Lower lobe of right lung (tissue), 2 donors: Measurements from ENCODE around the gene TTC7B. TPM values are rescaled to one million over a fixed set of nuclear protein-coding genes. Genes with fewer than 3 reads are reported as not detected.

ENCODE experiments used
- ATAC-seq, 2 donors: fragments of 200-7000 bp; cut with Tn5 transposase; one replicate each; pipeline ENCODE4 v1.9.1; 2020 to 2022; ENCODE audit warnings: mild to moderate bottlenecking in 2 of 2, moderate library complexity in 2 of 2
- DNase-seq: peaks from one replicate; pipeline ENCODE4 v3.0.0-alpha.2; 2020
- H3K27ac ChIP-seq: fragments of 200-600 bp; one replicate; pipeline ENCODE4 v1.8.0; 2022
- H3K27me3 ChIP-seq: fragments of 200-600 bp; one replicate; pipeline ENCODE4 v1.8.0; 2022; ENCODE audit warnings: low read depth
- H3K36me3 ChIP-seq: fragments of 200-600 bp; one replicate; pipeline ENCODE4 v1.8.0; 2022; ENCODE audit warnings: mild to moderate bottlenecking
- H3K4me1 ChIP-seq: fragments of 200-600 bp; one replicate; pipeline ENCODE4 v1.8.0; 2022
- H3K4me3 ChIP-seq: fragments of 200-600 bp; one replicate; pipeline ENCODE4 v1.8.0; 2022; ENCODE audit warnings: mild to moderate bottlenecking
- H3K9me3 ChIP-seq: fragments of 200-600 bp; one replicate; pipeline ENCODE4 v1.8.0; 2022
- CTCF ChIP-seq: fragments of 200-600 bp; IDR thresholded peaks from one replicate; pipeline ENCODE4 v1.8.0; 2022; ENCODE audit warnings: antibody characterized with exemption, mild to moderate bottlenecking
- intact Hi-C: fragments of 100-400 bp; cut with DNase I; formaldehyde crosslinking; loops from one replicate; pipeline ENCODE4 v1.11.0; 2022
- total RNA-seq: library from RNA; stranded (reverse); fragmentation: NEBNext Ultra II Directional; extraction: Animal tissue kit (Norgen Biotek cat#: 25700); gene quantifications from one replicate; pipeline ENCODE4 v1.2.1, GENCODE V29; 2021
- donor health status: DM: no; HTN: yes; CAD: no; lungs with severe emphysema.

TTC7B gene
- total RNA-seq, 1 donor from 2014 or later, result 54.1 TPM

- intact Hi-C loops, result no loop called here
- H3K9me3 ChIP-seq, result no peaks in the 10 kb centered on the region
- no peaks in the 10 kb centered on the region for H3K36me3 ChIP-seq
- H3K4me3 ChIP-seq, result no peak overlapping the region
- no peak for ATAC-seq
- DNase-seq, result no peak
- no peak for TF ChIP-seq CTCF
- H3K27ac ChIP-seq, result no peak overlapping the region
- no peaks in the 10 kb centered on the region for H3K27me3 ChIP-seq
- H3K4me1 ChIP-seq, result peaks cover 21% of the 10 kb centered on the region
Measured at GRCh38 chr14:90509403-90509802, 306.8 kb downstream of the TTC7B start.

- Histone ChIP-seq H3K4me3 (no peak overlapping the region), H3K27me3 (no peaks in the 10 kb centered on the region), H3K9me3 (no peaks in the 10 kb centered on the region), H3K27ac (no peak overlapping the region), H3K36me3 (no peaks in the 10 kb centered on the region), H3K4me1 (peaks cover 17% of the 10 kb centered on the region)
- no peak for TF ChIP-seq CTCF
- intact Hi-C loops, result no loop called here
- DNase-seq (no peak), ATAC-seq (no peak)
Measured at GRCh38 chr14:90508536-90509254, 307.5 kb downstream of the TTC7B start.

- intact Hi-C loops, result no loop called here
- Histone ChIP-seq H3K27ac (no peak overlapping the region), H3K36me3 (no peaks in the 10 kb centered on the region), H3K4me1 (peaks cover 10% of the 10 kb centered on the region), H3K9me3 (no peaks in the 10 kb centered on the region), H3K4me3 (no peak overlapping the region), H3K27me3 (no peaks in the 10 kb centered on the region)
- no peak for TF ChIP-seq CTCF
- no peak for DNase-seq
- no peak for ATAC-seq
Measured at GRCh38 chr14:90508036-90508435, 308.2 kb downstream of the TTC7B start.

GRCh38 chr14:90507428-90507827 is 308.8 kb downstream of the TTC7B start:
- H3K36me3 ChIP-seq, result no peaks in the 10 kb centered on the region
- DNase-seq, result no peak
- no peaks in the 10 kb centered on the region for H3K27me3 ChIP-seq
- intact Hi-C loops, result no loop called here
- no peak for TF ChIP-seq CTCF
- no peak overlapping the region for H3K27ac ChIP-seq
- H3K4me3 ChIP-seq, result no peak overlapping the region
- H3K4me1 ChIP-seq, result peaks cover 4% of the 10 kb centered on the region
- H3K9me3 ChIP-seq, result no peaks in the 10 kb centered on the region
- no peak for ATAC-seq

GRCh38 chr14:90506748-90507147 is 309.5 kb downstream of the TTC7B start:
- Histone ChIP-seq H3K4me1 (no peaks in the 10 kb centered on the region), H3K27ac (no peak overlapping the region), H3K9me3 (no peaks in the 10 kb centered on the region), H3K4me3 (no peak overlapping the region), H3K27me3 (no peaks in the 10 kb centered on the region), H3K36me3 (no peaks in the 10 kb centered on the region)
- TF ChIP-seq CTCF, result no peak
- no peak for ATAC-seq
- intact Hi-C loops, result no loop called here
- no peak for DNase-seq
